Ovary (tissue), 3 donors: ENCODE measurements around the gene BATF3.

Experiments used
- EP300 ChIP-seq: sonication (generic); formaldehyde crosslinking; IDR thresholded peaks from one replicate; pipeline ENCODE4 v1.6.1; 2017; ENCODE audit warnings: antibody characterized with exemption
- POLR2A ChIP-seq: fragments of 450-650 bp; IDR thresholded peaks from one replicate; pipeline ENCODE4 v1.6.1; 2017; ENCODE audit warnings: antibody characterized with exemption, mild to moderate bottlenecking, moderate library complexity
- TF ChIP-seq, protein P1 (sequence below), 3 donors: fragments of 450-650 bp in 2 of 3; fragments of 200-600 bp in 1 of 3; IDR thresholded peaks; one replicate each; pipeline versions ENCODE4 v1.5.1 to v1.8.0; 2016 to 2022; ENCODE audit warnings: antibody characterized with exemption in 3 of 3, mild to moderate bottlenecking in 1 of 3
- donor health status: DM: no; HTN: no; CAD: no.

DNA sequence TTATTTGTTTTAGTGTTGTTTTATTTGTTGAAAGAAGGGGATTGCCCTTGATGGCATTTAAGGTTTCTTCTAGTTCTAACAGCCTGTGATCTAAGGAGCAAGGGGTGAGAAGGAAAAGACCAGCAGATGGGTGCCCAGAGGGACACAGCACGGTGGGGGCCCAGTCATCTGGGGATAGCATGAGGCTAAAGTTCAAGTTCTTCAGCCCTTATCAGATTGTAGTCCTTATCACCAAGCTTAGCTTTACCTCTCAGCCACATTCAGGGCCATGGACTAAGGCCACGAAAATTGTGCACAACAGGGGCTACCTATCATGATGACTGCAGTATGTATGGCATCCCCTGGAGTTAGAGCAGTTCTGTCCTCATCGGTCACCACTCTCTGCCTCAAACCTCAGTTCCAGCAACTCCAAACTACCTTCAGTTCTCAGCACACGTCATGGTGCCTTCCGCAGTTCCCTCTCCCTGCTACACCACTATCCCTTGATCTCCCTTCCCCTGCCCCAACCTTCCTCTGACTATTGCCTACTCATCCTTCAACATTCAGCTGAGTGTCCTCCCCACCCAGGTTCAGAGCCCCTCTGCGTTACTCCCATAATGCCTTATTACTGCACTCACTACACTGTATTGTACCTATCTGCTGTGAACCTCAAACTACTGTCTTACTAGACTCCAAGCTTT, 54.6 kb downstream of the BATF3 start:
- TF ChIP-seq, protein P1, sequence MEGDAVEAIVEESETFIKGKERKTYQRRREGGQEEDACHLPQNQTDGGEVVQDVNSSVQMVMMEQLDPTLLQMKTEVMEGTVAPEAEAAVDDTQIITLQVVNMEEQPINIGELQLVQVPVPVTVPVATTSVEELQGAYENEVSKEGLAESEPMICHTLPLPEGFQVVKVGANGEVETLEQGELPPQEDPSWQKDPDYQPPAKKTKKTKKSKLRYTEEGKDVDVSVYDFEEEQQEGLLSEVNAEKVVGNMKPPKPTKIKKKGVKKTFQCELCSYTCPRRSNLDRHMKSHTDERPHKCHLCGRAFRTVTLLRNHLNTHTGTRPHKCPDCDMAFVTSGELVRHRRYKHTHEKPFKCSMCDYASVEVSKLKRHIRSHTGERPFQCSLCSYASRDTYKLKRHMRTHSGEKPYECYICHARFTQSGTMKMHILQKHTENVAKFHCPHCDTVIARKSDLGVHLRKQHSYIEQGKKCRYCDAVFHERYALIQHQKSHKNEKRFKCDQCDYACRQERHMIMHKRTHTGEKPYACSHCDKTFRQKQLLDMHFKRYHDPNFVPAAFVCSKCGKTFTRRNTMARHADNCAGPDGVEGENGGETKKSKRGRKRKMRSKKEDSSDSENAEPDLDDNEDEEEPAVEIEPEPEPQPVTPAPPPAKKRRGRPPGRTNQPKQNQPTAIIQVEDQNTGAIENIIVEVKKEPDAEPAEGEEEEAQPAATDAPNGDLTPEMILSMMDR (IDR thresholded peaks at IDR 0.05): no peak
- TF ChIP-seq EP300: no peak
- no peak for TF ChIP-seq POLR2A
